ENCODE results near the gene IL10RB. TPM values are rescaled to one million over a fixed set of nuclear protein-coding genes. Genes with fewer than 3 reads are reported as not detected.
"Not testable (repeated sequence)": the region's sequence is repeated elsewhere in the genome, so short reads cannot be mapped to it uniquely, and the experiment has no call there.

Gene IL10RB
- total and polyA plus RNA-seq, 8 donors, result 11.9 to 25.1 (median 14.0) TPM

GRCh38 chr21:33236766-33237165 lies 29.4 kb upstream of the IL10RB start:
- Histone ChIP-seq H3K27me3 (no peaks in the 10 kb centered on the region), H3K27ac (no peak overlapping the region), H3K4me3 (no peak overlapping the region), H3K4me1 (peaks cover 0 to under 1% (median 0%) of the 10 kb centered on the region in 3 donors), H3K9me3 (no peaks in the 10 kb centered on the region), H3K36me3 (no peaks in the 10 kb centered on the region)
- no peak for ATAC-seq
- TF ChIP-seq, protein P1, sequence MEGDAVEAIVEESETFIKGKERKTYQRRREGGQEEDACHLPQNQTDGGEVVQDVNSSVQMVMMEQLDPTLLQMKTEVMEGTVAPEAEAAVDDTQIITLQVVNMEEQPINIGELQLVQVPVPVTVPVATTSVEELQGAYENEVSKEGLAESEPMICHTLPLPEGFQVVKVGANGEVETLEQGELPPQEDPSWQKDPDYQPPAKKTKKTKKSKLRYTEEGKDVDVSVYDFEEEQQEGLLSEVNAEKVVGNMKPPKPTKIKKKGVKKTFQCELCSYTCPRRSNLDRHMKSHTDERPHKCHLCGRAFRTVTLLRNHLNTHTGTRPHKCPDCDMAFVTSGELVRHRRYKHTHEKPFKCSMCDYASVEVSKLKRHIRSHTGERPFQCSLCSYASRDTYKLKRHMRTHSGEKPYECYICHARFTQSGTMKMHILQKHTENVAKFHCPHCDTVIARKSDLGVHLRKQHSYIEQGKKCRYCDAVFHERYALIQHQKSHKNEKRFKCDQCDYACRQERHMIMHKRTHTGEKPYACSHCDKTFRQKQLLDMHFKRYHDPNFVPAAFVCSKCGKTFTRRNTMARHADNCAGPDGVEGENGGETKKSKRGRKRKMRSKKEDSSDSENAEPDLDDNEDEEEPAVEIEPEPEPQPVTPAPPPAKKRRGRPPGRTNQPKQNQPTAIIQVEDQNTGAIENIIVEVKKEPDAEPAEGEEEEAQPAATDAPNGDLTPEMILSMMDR (IDR thresholded peaks at IDR 0.05), result no peak
- no peak for DNase-seq
- no peak for FAIRE-seq
- intact Hi-C loops (cut with DNase I), result no loop called here
- 73 to 88% methylated on average over 2 of the region's 2 CpGs for WGBS, 2 donors

DNA sequence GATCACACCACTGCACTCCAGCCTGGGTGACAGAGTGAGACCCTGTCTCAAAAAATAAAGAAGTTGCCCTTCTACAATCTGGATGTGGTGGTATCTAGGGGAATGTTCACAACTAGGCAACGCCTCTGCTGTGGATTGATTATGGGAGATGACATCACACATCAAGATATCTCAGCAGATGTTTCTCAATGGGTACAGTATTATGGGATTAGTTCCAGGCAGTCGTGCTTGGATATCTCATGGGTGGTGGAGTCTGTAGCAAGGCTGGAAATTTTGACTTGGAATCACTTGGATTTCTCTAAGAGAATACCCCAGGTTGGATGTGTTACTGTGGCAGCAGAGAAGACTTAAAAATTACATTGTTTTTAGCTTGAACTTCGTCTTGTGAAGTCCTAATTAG lies 28.7 kb upstream of the IL10RB start:
- DNase-seq (no peak), ATAC-seq (no peak), FAIRE-seq (no peak)
- H3K27me3 ChIP-seq, result no peaks in the 10 kb centered on the region
- TF ChIP-seq, protein P1 (IDR thresholded peaks at IDR 0.05), result no peak
- H3K27ac ChIP-seq, result no peak overlapping the region
- H3K36me3 ChIP-seq, result no peaks in the 10 kb centered on the region
- no peaks in the 10 kb centered on the region for H3K4me1 ChIP-seq
- intact Hi-C loops (cut with DNase I), result no loop called here
- H3K4me3 ChIP-seq, result no peak overlapping the region
- no peaks in the 10 kb centered on the region for H3K9me3 ChIP-seq
- 86 to 92% methylated on average over 3 of the region's 3 CpGs for WGBS, 2 donors

- WGBS, 2 donors, result 90 to 95% methylated on average over 4 of the region's 4 CpGs
- H3K4me3 ChIP-seq, result no peak overlapping the region
- no peaks in the 10 kb centered on the region for H3K36me3 ChIP-seq
- H3K4me1 ChIP-seq, result no peaks in the 10 kb centered on the region
- FAIRE-seq, result no peak
- H3K27ac ChIP-seq, result no peak overlapping the region
- intact Hi-C loops (cut with DNase I), result no loop called here
- ATAC-seq, result no peak
- H3K9me3 ChIP-seq, result no peaks in the 10 kb centered on the region
- TF ChIP-seq, protein P1 (IDR thresholded peaks at IDR 0.05), result no peak
- no peak for DNase-seq
- H3K27me3 ChIP-seq, result no peaks in the 10 kb centered on the region
Observed at GRCh38 chr21:33238146-33238545, 28.0 kb upstream of the IL10RB start.

- FAIRE-seq, result no peak
- Histone ChIP-seq H3K36me3 (no peaks in the 10 kb centered on the region), H3K27ac (no peak overlapping the region), H3K9me3 (no peaks in the 10 kb centered on the region), H3K27me3 (no peaks in the 10 kb centered on the region), H3K4me3 (no peak overlapping the region), H3K4me1 (no peaks in the 10 kb centered on the region)
- ATAC-seq, result no peak
- intact Hi-C loops (cut with DNase I), result no loop called here
- 82 to 88% methylated on average over 7 of the region's 7 CpGs for WGBS, 2 donors
- DNase-seq, result no peak
- TF ChIP-seq, protein P1 (IDR thresholded peaks at IDR 0.05), result no peak
Observed at GRCh38 chr21:33238565-33239255, 27.5 kb upstream of the IL10RB start.

GRCh38 chr21:33239559-33240127 lies 26.5 kb upstream of the IL10RB start:
- H3K9me3 ChIP-seq; FAIRE-seq; H3K4me3 ChIP-seq; H3K27ac ChIP-seq; DNase-seq; H3K36me3 ChIP-seq; H3K4me1 ChIP-seq; H3K27me3 ChIP-seq; intact Hi-C loops (cut with DNase I); ATAC-seq: not testable (repeated sequence)

Data from pancreas (tissue), 10 donors.